Measurements from ENCODE around the gene EPB41L5. TPM values are rescaled to one million over a fixed set of nuclear protein-coding genes. Genes with fewer than 3 reads are reported as not detected.

EPB41L5 gene
- total RNA-seq, 2 donors from 2014 or later = 44.9 to 51.0 TPM

DNA sequence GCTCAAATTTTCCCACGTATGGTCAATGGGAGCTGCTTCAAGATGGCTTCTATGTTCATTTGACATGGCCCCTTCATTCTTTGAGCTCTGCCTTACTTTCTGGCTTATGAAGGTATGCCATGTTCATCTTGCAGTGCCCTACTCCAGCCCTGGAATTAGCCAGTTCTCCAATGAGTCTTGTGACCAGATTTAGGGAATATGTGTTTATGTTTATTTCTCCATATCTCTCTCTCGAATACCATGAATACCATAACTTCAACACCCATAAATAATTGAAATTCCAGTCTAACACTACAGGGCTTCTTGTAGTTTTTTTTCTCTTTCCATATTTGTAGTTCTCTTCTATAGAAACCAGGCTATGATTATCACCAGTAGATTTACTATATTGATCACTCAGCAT, 39.7 kb downstream of the EPB41L5 start:
- peaks cover 32% of the 10 kb centered on the region for H3K36me3 ChIP-seq (ENCODE audit: control insufficient read depth, insufficient read depth, low read length)
- no peaks in the 10 kb centered on the region for H3K4me1 ChIP-seq (ENCODE audit: control insufficient read depth, insufficient read depth, low read length)
- peaks cover 45% of the 10 kb centered on the region for H3K9me3 ChIP-seq (ENCODE audit: control insufficient read depth, low read length)
- no peak overlapping the region for H3K27ac ChIP-seq (ENCODE audit: low read depth, low read length)
- H3K27me3 Mint-ChIP-seq (ENCODE audit: insufficient read depth) = no peaks in the 10 kb centered on the region
- TF ChIP-seq, protein P1, sequence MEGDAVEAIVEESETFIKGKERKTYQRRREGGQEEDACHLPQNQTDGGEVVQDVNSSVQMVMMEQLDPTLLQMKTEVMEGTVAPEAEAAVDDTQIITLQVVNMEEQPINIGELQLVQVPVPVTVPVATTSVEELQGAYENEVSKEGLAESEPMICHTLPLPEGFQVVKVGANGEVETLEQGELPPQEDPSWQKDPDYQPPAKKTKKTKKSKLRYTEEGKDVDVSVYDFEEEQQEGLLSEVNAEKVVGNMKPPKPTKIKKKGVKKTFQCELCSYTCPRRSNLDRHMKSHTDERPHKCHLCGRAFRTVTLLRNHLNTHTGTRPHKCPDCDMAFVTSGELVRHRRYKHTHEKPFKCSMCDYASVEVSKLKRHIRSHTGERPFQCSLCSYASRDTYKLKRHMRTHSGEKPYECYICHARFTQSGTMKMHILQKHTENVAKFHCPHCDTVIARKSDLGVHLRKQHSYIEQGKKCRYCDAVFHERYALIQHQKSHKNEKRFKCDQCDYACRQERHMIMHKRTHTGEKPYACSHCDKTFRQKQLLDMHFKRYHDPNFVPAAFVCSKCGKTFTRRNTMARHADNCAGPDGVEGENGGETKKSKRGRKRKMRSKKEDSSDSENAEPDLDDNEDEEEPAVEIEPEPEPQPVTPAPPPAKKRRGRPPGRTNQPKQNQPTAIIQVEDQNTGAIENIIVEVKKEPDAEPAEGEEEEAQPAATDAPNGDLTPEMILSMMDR (conservative IDR thresholded peaks at IDR 0.05) = no peak
- H3K4me3 Mint-ChIP-seq = no peak overlapping the region
- no peaks in the 10 kb centered on the region for H3K27me3 ChIP-seq (ENCODE audit: control insufficient read depth, insufficient read depth, low read length, poor library complexity, severe bottlenecking)
- no peak overlapping the region for H3K27ac Mint-ChIP-seq
- no peak overlapping the region for H3K4me3 ChIP-seq (ENCODE audit: low read length)
- H3K9ac ChIP-seq (ENCODE audit: extremely low read depth, low read length, poor library complexity, severe bottlenecking) = no peak overlapping the region
- peaks cover 89% of the 10 kb centered on the region for H3K36me3 Mint-ChIP-seq (ENCODE audit: low read depth)
- no peak for DNase-seq
- 94 to 100% methylated on average over 1 to 2 of the region's 2 CpGs for WGBS, 2 experiments (ENCODE audit: insufficient coverage in 1 of 2, insufficient read length in 1 of 2)
- no peaks in the 10 kb centered on the region for H3K4me1 Mint-ChIP-seq
- H3K9me3 Mint-ChIP-seq = peaks cover 79% of the 10 kb centered on the region

DNA sequence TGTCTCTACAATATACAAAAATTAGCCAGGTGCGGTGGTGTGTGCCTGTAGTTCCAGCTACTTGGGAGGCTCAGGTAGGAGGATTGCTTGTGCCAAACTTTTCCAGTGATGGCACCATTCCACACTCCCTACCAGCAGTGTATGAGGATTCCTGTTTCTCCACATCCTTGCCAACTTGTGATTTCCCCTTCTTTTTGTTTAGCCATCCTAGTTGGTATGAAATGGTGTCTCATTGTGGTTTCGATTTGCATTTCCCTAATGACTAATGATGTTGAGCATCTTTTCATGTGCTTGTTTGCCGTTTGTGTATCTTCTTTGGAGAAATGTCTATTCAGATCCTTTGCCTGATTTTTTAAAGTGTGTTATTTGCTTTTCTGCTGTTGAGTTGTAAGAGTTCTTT, 41.0 kb downstream of the EPB41L5 start:
- H3K36me3 Mint-ChIP-seq (ENCODE audit: low read depth) = peaks cover 76% of the 10 kb centered on the region
- no peaks in the 10 kb centered on the region for H3K27me3 ChIP-seq (ENCODE audit: control insufficient read depth, insufficient read depth, low read length, poor library complexity, severe bottlenecking)
- H3K9ac ChIP-seq (ENCODE audit: extremely low read depth, low read length, poor library complexity, severe bottlenecking) = no peak overlapping the region
- H3K4me3 Mint-ChIP-seq = no peak overlapping the region
- no peaks in the 10 kb centered on the region for H3K4me1 ChIP-seq (ENCODE audit: control insufficient read depth, insufficient read depth, low read length)
- H3K9me3 ChIP-seq (ENCODE audit: control insufficient read depth, low read length) = peaks cover 45% of the 10 kb centered on the region
- no peak overlapping the region for H3K27ac Mint-ChIP-seq
- TF ChIP-seq, protein P1 (conservative IDR thresholded peaks at IDR 0.05) = no peak
- no peak overlapping the region for H3K27ac ChIP-seq (ENCODE audit: low read depth, low read length)
- H3K36me3 ChIP-seq (ENCODE audit: control insufficient read depth, insufficient read depth, low read length) = peaks cover 32% of the 10 kb centered on the region
- H3K27me3 Mint-ChIP-seq (ENCODE audit: insufficient read depth) = no peaks in the 10 kb centered on the region
- WGBS, 2 experiments (ENCODE audit: insufficient coverage in 1 of 2, insufficient read length in 1 of 2) = 93 to 100% methylated on average over 1 to 3 of the region's 3 CpGs
- no peak overlapping the region for H3K4me3 ChIP-seq (ENCODE audit: low read length)
- H3K9me3 Mint-ChIP-seq = peaks cover 66% of the 10 kb centered on the region
- no peaks in the 10 kb centered on the region for H3K4me1 Mint-ChIP-seq
- DNase-seq = no peak

DNA sequence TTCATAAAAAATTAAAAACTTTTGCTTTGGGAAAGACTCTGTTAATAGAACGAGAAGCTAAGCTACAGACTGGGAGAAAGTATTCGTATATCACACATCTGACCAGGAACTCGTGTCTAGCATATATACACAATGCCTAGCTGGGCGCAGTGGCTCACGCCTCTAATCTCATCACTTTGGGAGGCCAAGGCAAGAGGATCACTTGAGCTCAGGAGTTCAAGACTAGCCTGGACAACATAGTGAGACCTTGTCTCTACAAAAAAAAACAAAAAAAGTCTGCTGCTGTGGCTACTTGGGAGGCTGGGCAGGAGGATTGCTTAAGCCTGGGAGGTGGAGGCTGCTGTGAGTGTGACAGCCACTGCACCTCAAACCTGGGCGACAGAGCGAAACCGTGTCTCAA, 46.6 kb downstream of the EPB41L5 start:
- H3K9me3 ChIP-seq (ENCODE audit: control insufficient read depth, low read length) = peaks cover 10% of the 10 kb centered on the region
- H3K9me3 Mint-ChIP-seq = peaks cover 14% of the 10 kb centered on the region
- 88 to 97% methylated on average over 5 to 8 of the region's 8 CpGs for WGBS, 2 experiments (ENCODE audit: insufficient coverage in 1 of 2, insufficient read length in 1 of 2)
- H3K36me3 Mint-ChIP-seq (ENCODE audit: low read depth) = peaks cover 25% of the 10 kb centered on the region
- TF ChIP-seq, protein P1 (conservative IDR thresholded peaks at IDR 0.05) = no peak
- no peak overlapping the region for H3K27ac ChIP-seq (ENCODE audit: low read depth, low read length)
- no peak overlapping the region for H3K4me3 ChIP-seq (ENCODE audit: low read length)
- peaks cover 13% of the 10 kb centered on the region for H3K36me3 ChIP-seq (ENCODE audit: control insufficient read depth, insufficient read depth, low read length)
- DNase-seq = no peak
- no peaks in the 10 kb centered on the region for H3K4me1 ChIP-seq (ENCODE audit: control insufficient read depth, insufficient read depth, low read length)
- no peak overlapping the region for H3K4me3 Mint-ChIP-seq
- no peak overlapping the region for H3K27ac Mint-ChIP-seq
- no peaks in the 10 kb centered on the region for H3K4me1 Mint-ChIP-seq
- no peak overlapping the region for H3K9ac ChIP-seq (ENCODE audit: extremely low read depth, low read length, poor library complexity, severe bottlenecking)
- no peaks in the 10 kb centered on the region for H3K27me3 Mint-ChIP-seq (ENCODE audit: insufficient read depth)
- H3K27me3 ChIP-seq (ENCODE audit: control insufficient read depth, insufficient read depth, low read length, poor library complexity, severe bottlenecking) = no peaks in the 10 kb centered on the region

Measured in endodermal cell (in vitro differentiated cells).